ENCODE results near the gene CMTR1. TPM values are rescaled to one million over a fixed set of nuclear protein-coding genes. Genes with fewer than 3 reads are reported as not detected.

CMTR1 gene
- total and polyA plus RNA-seq, 2 of the 13 experiments (the other 11 are each of a cell fraction or from before 2014, with no cell fraction given): 19.7 to 55.2 TPM

DNA sequence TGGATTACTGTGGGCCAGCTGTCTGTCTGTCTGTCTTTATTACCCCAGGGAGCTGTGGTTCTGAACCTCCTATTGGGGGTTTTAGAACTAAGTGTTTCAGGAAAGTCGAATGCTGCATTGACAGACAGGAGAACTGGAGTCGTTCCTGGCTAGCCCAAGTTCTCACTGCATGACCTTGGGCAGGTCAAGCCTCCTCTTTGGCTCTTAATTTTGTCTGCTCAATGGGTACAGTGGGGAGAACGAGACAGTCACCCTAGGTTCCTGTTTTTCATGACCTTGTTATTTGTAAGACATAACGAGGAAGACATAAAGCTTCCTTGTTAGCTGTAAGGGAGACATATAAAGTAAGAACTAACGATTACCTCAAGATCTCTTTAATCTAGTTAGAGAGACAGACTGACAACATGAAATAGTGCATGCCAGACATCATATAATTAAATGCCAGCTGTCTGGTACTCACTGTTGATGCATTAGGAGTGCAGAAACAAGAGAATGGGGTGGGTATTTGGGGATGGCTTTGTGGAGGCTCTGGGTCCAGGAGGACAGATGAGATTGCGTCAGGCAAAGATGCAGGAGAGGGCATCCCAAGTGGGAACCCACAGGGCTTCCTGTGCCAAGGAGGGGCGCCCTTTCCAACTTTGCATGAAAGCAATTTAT lies 70.4 kb downstream of the CMTR1 start (continued):
- TF ChIP-seq, protein P1, sequence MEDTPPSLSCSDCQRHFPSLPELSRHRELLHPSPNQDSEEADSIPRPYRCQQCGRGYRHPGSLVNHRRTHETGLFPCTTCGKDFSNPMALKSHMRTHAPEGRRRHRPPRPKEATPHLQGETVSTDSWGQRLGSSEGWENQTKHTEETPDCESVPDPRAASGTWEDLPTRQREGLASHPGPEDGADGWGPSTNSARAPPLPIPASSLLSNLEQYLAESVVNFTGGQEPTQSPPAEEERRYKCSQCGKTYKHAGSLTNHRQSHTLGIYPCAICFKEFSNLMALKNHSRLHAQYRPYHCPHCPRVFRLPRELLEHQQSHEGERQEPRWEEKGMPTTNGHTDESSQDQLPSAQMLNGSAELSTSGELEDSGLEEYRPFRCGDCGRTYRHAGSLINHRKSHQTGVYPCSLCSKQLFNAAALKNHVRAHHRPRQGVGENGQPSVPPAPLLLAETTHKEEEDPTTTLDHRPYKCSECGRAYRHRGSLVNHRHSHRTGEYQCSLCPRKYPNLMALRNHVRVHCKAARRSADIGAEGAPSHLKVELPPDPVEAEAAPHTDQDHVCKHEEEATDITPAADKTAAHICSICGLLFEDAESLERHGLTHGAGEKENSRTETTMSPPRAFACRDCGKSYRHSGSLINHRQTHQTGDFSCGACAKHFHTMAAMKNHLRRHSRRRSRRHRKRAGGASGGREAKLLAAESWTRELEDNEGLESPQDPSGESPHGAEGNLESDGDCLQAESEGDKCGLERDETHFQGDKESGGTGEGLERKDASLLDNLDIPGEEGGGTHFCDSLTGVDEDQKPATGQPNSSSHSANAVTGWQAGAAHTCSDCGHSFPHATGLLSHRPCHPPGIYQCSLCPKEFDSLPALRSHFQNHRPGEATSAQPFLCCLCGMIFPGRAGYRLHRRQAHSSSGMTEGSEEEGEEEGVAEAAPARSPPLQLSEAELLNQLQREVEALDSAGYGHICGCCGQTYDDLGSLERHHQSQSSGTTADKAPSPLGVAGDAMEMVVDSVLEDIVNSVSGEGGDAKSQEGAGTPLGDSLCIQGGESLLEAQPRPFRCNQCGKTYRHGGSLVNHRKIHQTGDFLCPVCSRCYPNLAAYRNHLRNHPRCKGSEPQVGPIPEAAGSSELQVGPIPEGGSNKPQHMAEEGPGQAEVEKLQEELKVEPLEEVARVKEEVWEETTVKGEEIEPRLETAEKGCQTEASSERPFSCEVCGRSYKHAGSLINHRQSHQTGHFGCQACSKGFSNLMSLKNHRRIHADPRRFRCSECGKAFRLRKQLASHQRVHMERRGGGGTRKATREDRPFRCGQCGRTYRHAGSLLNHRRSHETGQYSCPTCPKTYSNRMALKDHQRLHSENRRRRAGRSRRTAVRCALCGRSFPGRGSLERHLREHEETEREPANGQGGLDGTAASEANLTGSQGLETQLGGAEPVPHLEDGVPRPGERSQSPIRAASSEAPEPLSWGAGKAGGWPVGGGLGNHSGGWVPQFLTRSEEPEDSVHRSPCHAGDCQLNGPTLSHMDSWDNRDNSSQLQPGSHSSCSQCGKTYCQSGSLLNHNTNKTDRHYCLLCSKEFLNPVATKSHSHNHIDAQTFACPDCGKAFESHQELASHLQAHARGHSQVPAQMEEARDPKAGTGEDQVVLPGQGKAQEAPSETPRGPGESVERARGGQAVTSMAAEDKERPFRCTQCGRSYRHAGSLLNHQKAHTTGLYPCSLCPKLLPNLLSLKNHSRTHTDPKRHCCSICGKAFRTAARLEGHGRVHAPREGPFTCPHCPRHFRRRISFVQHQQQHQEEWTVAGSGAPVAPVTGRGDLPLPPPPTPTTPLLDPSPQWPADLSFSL (CRISPR knock-in tag; IDR thresholded peaks at IDR 0.05): no peak
- TF ChIP-seq, protein P2, sequence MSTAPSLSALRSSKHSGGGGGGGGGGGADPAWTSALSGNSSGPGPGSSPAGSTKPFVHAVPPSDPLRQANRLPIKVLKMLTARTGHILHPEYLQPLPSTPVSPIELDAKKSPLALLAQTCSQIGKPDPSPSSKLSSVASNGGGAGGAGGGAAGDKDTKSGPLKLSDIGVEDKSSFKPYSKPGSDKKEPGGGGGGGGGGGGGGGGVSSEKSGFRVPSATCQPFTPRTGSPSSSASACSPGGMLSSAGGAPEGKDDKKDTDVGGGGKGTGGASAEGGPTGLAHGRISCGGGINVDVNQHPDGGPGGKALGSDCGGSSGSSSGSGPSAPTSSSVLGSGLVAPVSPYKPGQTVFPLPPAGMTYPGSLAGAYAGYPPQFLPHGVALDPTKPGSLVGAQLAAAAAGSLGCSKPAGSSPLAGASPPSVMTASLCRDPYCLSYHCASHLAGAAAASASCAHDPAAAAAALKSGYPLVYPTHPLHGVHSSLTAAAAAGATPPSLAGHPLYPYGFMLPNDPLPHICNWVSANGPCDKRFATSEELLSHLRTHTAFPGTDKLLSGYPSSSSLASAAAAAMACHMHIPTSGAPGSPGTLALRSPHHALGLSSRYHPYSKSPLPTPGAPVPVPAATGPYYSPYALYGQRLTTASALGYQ (CRISPR knock-in tag; IDR thresholded peaks at IDR 0.05): no peak
- TF ChIP-seq SP4 (CRISPR knock-in tag; IDR thresholded peaks at IDR 0.05): no peak
- TF ChIP-seq ATRX (CRISPR knock-in tag; IDR thresholded peaks at IDR 0.05; ENCODE audit: borderline replicate concordance): no peak

All from HepG2 (cell line).